OCI-LY7 (cell line): ENCODE results near the gene SGCB. TPM values are rescaled to one million over a fixed set of nuclear protein-coding genes. Genes with fewer than 3 reads are reported as not detected.

Experiments used
- BruUV-seq: library from RNA; stranded (reverse); fragments of 400-500 nt; replicated peaks from 2 replicates; lab custom pipeline; 2021; lab: Mats Ljungman, UMichigan
- CTCF ChIA-PET: fragments of 300-600 bp; sonication (Branson Sonifier 250); formaldehyde crosslinking; loops from one replicate; lab custom pipeline; 2022; ENCODE audit warnings: antibody characterized with exemption; ENCODE audit not compliant: unreplicated experiment; lab: Charles Lee
- POLR2A ChIA-PET: fragments of 300-600 bp; sonication (Branson Sonifier 250); formaldehyde crosslinking; loops from one replicate; lab custom pipeline; 2022; ENCODE audit warnings: antibody characterized with exemption; lab: Charles Lee
- DNase-seq: peaks from one replicate; pipeline ENCODE4 v3.0.0-alpha.2; 2015; ENCODE audit warnings: low spot score
- H2AFZ ChIP-seq: fragments of 200-600 bp; sonication (generic), shearing (Covaris generic); 2 replicates; pipeline ENCODE4 v1.6.1; 2014; ENCODE audit warnings: mild to moderate bottlenecking, antibody characterized with exemption, low read length, moderate library complexity
- H3K27ac ChIP-seq: fragments of 200-600 bp; sonication (generic); 2 replicates; pipeline ENCODE4 v1.5.1; 2014; ENCODE audit warnings: mixed run types, low read depth, mild to moderate bottlenecking, moderate library complexity, low read length, inconsistent platforms; ENCODE audit not compliant: poor library complexity, severe bottlenecking
- H3K36me3 ChIP-seq: fragments of 200-600 bp; sonication (generic); 2 replicates; pipeline ENCODE4 v1.6.1; 2014; ENCODE audit warnings: mild to moderate bottlenecking, antibody characterized with exemption, low read length, moderate library complexity, mixed read lengths; ENCODE audit not compliant: insufficient read depth
- H3K4me1 ChIP-seq: fragments of 200-600 bp; sonication (generic); 2 replicates; pipeline ENCODE4 v1.5.1; 2014; ENCODE audit warnings: mild to moderate bottlenecking, low read length; ENCODE audit not compliant: insufficient read depth, poor library complexity, severe bottlenecking
- H3K4me2 ChIP-seq: fragments of 200-600 bp; sonication (generic); 2 replicates; pipeline ENCODE4 v1.6.1; 2014; ENCODE audit warnings: mild to moderate bottlenecking, low read length
- H3K4me3 ChIP-seq: fragments of 200-600 bp; sonication (generic); 2 replicates; pipeline ENCODE4 v1.5.1; 2014; ENCODE audit warnings: mild to moderate bottlenecking, low read depth, low read length; ENCODE audit not compliant: poor library complexity, severe bottlenecking
- H3K79me2 ChIP-seq: fragments of 200-600 bp; sonication (generic); 2 replicates; pipeline ENCODE4 v1.6.1; 2016; ENCODE audit warnings: low read depth, mild to moderate bottlenecking, low read length, moderate library complexity, mixed read lengths; ENCODE audit not compliant: insufficient read depth
- H3K9me2 ChIP-seq: fragments of 200-600 bp; sonication (generic); 2 replicates; pipeline ENCODE4 v1.6.1; 2016; ENCODE audit warnings: mild to moderate bottlenecking, low read length, mixed read lengths; ENCODE audit not compliant: insufficient read depth
- H3K9me3 ChIP-seq: fragments of 200-600 bp; sonication (generic); 2 replicates; pipeline ENCODE4 v1.6.1; 2014; ENCODE audit warnings: mild to moderate bottlenecking, mixed run types, low read length, mixed read lengths
- H4K20me1 ChIP-seq: fragments of 200-600 bp; sonication (generic); 2 replicates; pipeline ENCODE4 v1.6.1; 2014; ENCODE audit warnings: mild to moderate bottlenecking, antibody characterized with exemption, low read length, moderate library complexity, mixed read lengths; ENCODE audit not compliant: insufficient read depth
- EZH2phosphoT487 ChIP-seq: fragments of 200-600 bp; sonication (generic); IDR thresholded peaks from 2 replicates; pipeline ENCODE4 v1.6.1; 2018; ENCODE audit warnings: low read depth, borderline replicate concordance, mild to moderate bottlenecking, mixed run types, antibody characterized with exemption, low read length, moderate library complexity, mixed read lengths
- intact Hi-C: fragments of 100-400 bp; cut with micrococcal nuclease; formaldehyde crosslinking; loops from one replicate; pipeline ENCODE4 v1.10.0; 2022; ENCODE audit not compliant: unreplicated experiment
- total RNA-seq, 2 experiments: library from RNA; depleted of rRNA in 1 of 2; stranded (reverse); fragments of >200 nt in 1 of 2; shearing (Covaris generic) in 1 of 2; gene quantifications; 2 replicates each; pipeline ENCODE4 v1.2.3, GENCODE V29; 2014 to 2022
- TF ChIP-seq, protein P1 (sequence below): fragments of 200-600 bp; sonication (generic); conservative IDR thresholded peaks from 2 replicates; pipeline ENCODE4 v1.5.1; 2014; ENCODE audit warnings: mild to moderate bottlenecking, antibody characterized with exemption, low read length, moderate library complexity, mixed read lengths

The SGCB gene
- total RNA-seq, 2 experiments from 2014 or later: 7.5 to 20.2 TPM

DNA sequence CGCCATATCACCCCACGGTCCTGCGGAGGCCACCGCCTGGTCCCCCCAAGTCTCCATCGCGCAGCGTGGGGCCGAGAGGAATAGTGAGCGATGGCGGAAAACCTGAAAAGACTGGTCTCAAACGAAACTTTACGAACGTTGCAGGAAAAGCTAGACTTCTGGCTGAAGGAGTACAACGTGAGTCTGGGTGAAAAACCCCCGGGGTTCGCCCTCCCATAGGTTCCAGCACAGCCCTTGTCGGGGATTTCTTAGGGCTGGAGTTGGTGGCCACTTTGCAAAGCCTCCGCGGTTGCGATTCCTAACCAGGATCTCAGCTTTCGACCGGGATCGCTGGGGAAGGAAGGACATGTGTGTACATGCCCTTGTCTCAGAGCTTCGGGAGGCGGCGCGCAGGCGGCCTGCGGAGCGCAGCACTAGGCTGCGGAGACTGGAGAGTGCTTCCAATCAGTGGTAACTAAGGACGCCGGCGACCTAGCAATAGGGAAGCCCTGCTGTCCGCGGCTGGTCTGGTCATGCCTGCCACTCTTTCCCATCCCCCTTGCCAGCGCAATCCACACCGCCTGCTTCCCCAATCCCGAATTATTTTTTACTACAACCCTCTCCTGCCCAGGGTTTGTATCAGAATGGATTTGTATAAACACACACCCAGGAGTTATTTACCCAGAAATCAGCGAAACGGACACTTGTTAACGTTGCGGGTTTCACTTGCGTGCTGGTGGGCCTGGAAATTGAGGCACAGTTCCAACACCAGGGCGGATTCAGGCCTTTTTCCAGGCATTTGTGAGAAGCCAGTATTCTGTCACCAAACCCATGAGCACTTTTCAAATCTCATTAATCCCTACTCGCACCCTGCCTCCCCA, 13.7 kb upstream of the SGCB start:
- intact Hi-C loops: no loop called here
- no peaks in the 10 kb centered on the region for H3K9me3 ChIP-seq
- ChIA-PET CTCF (no interaction called here), POLR2A (no interaction called here)
- H3K9me2 ChIP-seq: no peaks in the 10 kb centered on the region
- no peak overlapping the region for H2AFZ ChIP-seq
- no TSS peak for BruUV-seq
- H3K4me2 ChIP-seq: no peak overlapping the region
- no peak for TF ChIP-seq EZH2phosphoT487
- TF ChIP-seq, protein P1, sequence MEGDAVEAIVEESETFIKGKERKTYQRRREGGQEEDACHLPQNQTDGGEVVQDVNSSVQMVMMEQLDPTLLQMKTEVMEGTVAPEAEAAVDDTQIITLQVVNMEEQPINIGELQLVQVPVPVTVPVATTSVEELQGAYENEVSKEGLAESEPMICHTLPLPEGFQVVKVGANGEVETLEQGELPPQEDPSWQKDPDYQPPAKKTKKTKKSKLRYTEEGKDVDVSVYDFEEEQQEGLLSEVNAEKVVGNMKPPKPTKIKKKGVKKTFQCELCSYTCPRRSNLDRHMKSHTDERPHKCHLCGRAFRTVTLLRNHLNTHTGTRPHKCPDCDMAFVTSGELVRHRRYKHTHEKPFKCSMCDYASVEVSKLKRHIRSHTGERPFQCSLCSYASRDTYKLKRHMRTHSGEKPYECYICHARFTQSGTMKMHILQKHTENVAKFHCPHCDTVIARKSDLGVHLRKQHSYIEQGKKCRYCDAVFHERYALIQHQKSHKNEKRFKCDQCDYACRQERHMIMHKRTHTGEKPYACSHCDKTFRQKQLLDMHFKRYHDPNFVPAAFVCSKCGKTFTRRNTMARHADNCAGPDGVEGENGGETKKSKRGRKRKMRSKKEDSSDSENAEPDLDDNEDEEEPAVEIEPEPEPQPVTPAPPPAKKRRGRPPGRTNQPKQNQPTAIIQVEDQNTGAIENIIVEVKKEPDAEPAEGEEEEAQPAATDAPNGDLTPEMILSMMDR: no peak
- H3K4me3 ChIP-seq: no peak overlapping the region
- H3K79me2 ChIP-seq: no peaks in the 10 kb centered on the region
- no peaks in the 10 kb centered on the region for H3K36me3 ChIP-seq
- no peaks in the 10 kb centered on the region for H4K20me1 ChIP-seq
- no peaks in the 10 kb centered on the region for H3K4me1 ChIP-seq
- no peak overlapping the region for H3K27ac ChIP-seq
- DNase-seq: no peak

DNA sequence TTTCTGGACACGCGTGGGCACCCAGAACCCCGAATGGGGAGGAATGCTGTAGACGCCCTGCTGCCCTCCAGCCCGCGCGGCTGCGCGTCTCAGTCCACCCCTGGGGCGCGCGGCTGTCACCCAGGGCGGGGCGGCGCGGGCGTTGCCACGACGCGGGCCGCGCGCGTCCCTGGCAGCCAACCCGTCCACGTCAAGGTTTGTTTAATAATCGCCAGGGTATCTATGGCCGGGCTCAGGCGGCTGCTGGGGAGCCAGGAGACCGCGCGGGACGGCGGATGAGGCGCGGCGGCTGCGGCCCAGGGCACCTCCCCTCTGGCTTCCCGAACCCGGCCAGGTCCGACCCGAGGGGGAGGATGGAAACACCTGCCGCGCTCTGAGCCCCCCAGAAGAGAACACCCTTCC, 13.1 kb upstream of the SGCB start, which contains the start of gene SPATA18:
TSS of gene SPATA18 (plus strand) at position 92 of the 402 bp plus-strand sequence. CDS start 401 bp downstream, outside the sequence.
- H3K4me3 ChIP-seq: no peak within 1 kb of the TSS
- BruUV-seq: no TSS peak
- intact Hi-C loops: no loop called here
- no peaks in the 10 kb centered on the region for H3K9me2 ChIP-seq
- DNase-seq: no peak
- no peaks in the 10 kb centered on the region for H3K36me3 ChIP-seq
- POLR2A ChIA-PET: interaction anchor here (0.6 kb wide), 1 partner anchor 36 kb away, joined by 3 read pairs; no protein-coding TSS in a partner anchor
- no peaks in the 10 kb centered on the region for H3K79me2 ChIP-seq
- CTCF ChIA-PET: no interaction called here
- H3K27ac ChIP-seq: no peak within 1 kb of the TSS
- no peaks in the 10 kb centered on the region for H3K4me1 ChIP-seq
- no peaks in the 10 kb centered on the region for H4K20me1 ChIP-seq
- H2AFZ ChIP-seq: no peak within 1 kb of the TSS
- no peak within 1 kb of the TSS for H3K4me2 ChIP-seq
- no peaks in the 10 kb centered on the region for H3K9me3 ChIP-seq
- no peak for TF ChIP-seq EZH2phosphoT487
- TF ChIP-seq, protein P1: no peak

DNA sequence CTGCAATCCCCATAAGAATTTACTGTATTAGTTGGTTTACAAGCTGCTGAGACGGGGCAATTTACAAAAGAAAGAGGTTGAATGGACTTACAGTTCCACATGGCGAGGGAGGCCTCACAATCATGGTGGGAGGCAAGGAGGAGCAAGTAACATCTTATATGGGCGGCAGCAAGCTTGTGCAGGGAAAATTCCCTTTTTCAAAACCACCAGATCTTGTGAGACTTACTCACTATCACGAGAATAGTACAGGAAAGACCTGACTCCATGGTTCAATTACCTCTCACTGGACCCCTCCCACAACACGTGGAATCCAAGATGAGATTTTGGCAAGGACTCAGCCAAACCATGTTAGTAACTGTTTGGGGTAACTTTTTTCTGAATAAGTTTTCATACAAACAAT, 11.2 kb upstream of the SGCB start:
- TF ChIP-seq, protein P1: no peak
- no peak for TF ChIP-seq EZH2phosphoT487
- Histone ChIP-seq H3K4me2 (no peak overlapping the region), H3K9me2 (no peaks in the 10 kb centered on the region), H3K27ac (no peak overlapping the region), H3K79me2 (no peaks in the 10 kb centered on the region), H3K4me3 (no peak overlapping the region), H4K20me1 (no peaks in the 10 kb centered on the region), H3K4me1 (no peaks in the 10 kb centered on the region), H3K9me3 (no peaks in the 10 kb centered on the region), H2AFZ (no peak overlapping the region), H3K36me3 (no peaks in the 10 kb centered on the region)
- BruUV-seq: no TSS peak
- intact Hi-C loops: no loop called here
- POLR2A ChIA-PET: no interaction called here
- no peak for DNase-seq
- CTCF ChIA-PET: no interaction called here
